ENCODE results near the gene LRP8. TPM values are rescaled to one million over a fixed set of nuclear protein-coding genes. Genes with fewer than 3 reads are reported as not detected.
A peak's percentile ranks its signal among the peaks of the same experiment; 100 is the strongest.

Gene LRP8
- total RNA-seq, 1 experiment from 2014 or later: 61.1 TPM

- DNase-seq (ENCODE audit: low spot score): no peak
These were observed 65.9 kb downstream of the LRP8 start for GRCh38 chr1:53262000-53262399.

GRCh38 chr1:53260631-53261247 lies 67.1 kb downstream of the LRP8 start:
- DNase-seq (ENCODE audit: low spot score): no peak

GRCh38 chr1:53259932-53260331 lies 67.9 kb downstream of the LRP8 start:
- DNase-seq (ENCODE audit: low spot score): no peak

- no peak for DNase-seq (ENCODE audit: low spot score)
These were observed 69.7 kb downstream of the LRP8 start for GRCh38 chr1:53258216-53258615.

- no peak for DNase-seq (ENCODE audit: low spot score)
These were observed 70.3 kb downstream of the LRP8 start for GRCh38 chr1:53257454-53258081.

- no peak for DNase-seq (ENCODE audit: low spot score)
These were observed 71.1 kb downstream of the LRP8 start for GRCh38 chr1:53256511-53257453.

GRCh38 chr1:53255031-53255430 lies 72.8 kb downstream of the LRP8 start:
- no peak for DNase-seq (ENCODE audit: low spot score)

GRCh38 chr1:53254011-53254640 lies 73.7 kb downstream of the LRP8 start:
- DNase-seq (ENCODE audit: low spot score): no peak

DNA sequence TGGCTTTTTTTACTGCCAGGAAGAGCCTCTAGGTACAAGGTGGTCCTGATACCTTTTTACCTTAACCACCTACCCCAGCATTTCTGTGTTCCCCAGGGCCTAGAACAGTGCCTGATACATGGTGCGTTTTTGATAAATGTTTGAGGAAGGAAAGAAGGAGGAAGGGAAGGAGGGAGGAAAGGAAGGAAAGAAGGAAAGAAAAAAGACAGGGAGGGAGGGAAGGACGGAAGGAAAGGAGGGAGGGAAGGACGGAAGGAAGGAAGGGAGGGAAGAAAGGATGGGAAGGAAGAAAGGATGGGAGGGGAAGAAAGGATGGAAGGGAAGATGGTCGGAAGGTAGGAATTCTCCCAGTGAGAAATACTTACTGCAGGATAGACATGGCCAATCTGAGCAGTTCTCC lies 77.5 kb downstream of the LRP8 start:
- DNase-seq (ENCODE audit: low spot score): no peak

GRCh38 chr1:53249706-53250105 lies 78.2 kb downstream of the LRP8 start:
- DNase-seq (ENCODE audit: low spot score): no peak

- no peak for DNase-seq (ENCODE audit: low spot score)
These were observed 81.4 kb downstream of the LRP8 start for GRCh38 chr1:53246261-53247134.

- DNase-seq (ENCODE audit: low spot score): no peak
These were observed 83.7 kb downstream of the LRP8 start for GRCh38 chr1:53244141-53244540.

DNA sequence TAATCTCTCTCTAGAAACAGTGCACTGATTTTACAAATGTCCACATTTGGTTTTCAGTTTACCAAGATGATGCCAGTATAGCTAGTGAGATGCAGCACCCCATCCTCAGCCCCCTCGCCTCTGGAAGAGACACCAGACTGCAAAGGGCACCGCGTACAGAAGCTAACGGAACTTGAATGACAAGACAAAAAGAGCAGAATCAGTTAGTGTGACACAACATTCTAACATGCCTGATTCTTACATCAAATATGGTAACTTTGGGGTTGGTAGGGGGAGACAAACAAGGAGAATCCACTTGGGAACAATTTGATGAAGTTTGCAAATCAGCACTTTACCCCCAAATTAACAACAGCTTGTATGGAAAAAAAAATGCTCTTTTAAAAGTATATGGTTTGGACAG lies 85.5 kb downstream of the LRP8 start:
- no peak for DNase-seq (ENCODE audit: low spot score)

- DNase-seq (ENCODE audit: low spot score): no peak
These were observed 86.0 kb downstream of the LRP8 start for GRCh38 chr1:53241828-53242227.

DNA sequence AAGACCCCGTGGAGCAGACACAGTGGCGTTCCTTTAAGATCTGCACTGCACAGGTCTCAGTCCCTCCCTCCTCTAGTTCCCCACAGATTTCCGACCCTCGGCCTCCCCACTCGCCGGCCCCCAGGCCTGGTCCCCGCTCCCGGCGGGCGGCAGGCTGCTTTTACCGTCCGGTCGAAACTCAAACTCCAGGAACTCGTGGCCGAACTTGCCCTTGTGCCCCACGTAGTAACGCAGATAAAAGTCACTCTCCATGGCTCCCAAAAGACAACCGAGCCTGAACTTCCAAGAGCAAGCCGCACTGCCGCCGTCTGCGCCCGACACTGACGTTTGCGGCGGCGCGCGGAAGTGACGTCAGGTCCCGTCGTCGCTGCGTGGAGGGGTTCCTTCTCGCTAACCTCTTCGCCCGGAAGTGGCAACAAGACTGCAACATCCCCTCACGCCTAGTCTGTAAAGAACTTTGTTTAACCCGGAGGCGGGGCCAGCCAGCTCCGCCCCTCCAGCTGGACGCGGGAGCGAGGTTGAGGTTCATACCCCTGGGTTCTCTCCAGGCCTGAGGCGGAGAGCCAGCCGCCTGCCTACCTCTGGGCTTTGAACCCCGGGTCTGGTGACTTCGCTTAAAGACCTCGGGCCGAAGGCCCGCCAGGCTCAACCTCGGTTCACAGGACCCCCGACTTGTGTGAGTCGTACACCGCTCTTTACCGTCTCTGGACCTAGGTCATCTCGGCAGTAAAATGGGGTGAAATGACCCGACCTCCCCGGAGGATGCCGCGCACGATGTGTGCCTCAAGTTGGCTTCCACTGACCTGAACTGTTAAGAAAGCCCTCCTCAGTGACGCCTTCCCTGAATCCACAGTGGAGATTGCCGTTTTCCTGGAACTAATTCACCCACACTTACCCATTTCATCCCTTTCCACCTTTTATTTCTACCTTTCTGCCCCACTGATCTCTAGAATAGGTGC lies 89.4 kb downstream of the LRP8 start, which contains the start of gene MAGOH:
TSS of gene MAGOH (minus strand) at position 322 of the 959 bp plus-strand sequence. CDS start at position 252, 70 bp downstream.
- DNase-seq (ENCODE audit: low spot score): peak; percentile 99

DNA sequence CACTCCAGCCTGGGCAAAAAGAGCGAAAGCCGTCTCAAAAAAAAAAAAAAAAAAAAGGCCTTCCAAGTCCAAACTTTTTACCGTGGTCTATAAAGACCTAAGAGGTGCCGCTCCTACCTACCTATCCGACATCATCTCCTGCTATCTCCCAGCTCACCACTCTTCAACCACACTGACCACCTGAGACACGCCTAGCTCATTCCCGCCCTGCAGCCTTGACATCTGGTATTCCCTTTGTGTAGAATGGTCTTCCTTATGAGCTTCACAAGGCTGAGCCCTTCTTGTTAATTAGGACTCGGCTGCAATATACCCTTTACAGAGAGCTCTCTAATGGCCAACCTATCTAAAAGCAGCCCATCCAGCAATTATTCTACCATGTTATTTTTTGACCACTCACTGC lies 90.2 kb downstream of the LRP8 start:
- DNase-seq (ENCODE audit: low spot score): no peak

GRCh38 chr1:53220962-53221286 lies 106.9 kb downstream of the LRP8 start:
- DNase-seq (ENCODE audit: low spot score): no peak

GRCh38 chr1:53220171-53220961 lies 107.5 kb downstream of the LRP8 start, which contains the start of gene CZIB:
Gene CZIB, minus strand, starts transcription at chr1:53220634. Its CDS starts 59 bp downstream, at chr1:53220575.
- peak; percentile 93 for DNase-seq (ENCODE audit: low spot score)

DNA sequence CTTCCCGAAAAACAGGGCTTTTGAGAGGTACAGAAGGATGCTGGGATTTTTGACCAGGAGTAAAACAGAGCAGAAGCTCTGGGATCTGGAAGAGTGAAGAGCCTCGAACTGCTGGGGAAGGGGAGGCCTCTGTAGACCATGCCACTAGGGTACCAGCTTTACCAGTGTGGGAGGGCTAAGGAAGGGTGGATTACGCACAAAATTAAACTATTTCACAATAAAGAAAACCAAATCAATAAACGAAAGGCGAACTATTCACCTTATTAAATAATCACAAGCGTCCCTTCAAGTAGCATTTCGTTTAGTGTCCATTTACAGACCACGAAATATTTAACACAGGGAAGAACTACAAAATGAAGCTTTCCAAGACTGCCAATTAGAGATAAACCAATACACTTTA lies 108.2 kb downstream of the LRP8 start:
- DNase-seq (ENCODE audit: low spot score): no peak

All from H4 (cell line).